BJ (cell line): ENCODE data around the gene GRM8. TPM values are rescaled to one million over a fixed set of nuclear protein-coding genes. Genes with fewer than 3 reads are reported as not detected.
"Not testable (repeated sequence)": the region's sequence is repeated elsewhere in the genome, so short reads cannot be mapped to it uniquely, and the experiment has no call there.

Source experiments
- CTCF ChIA-PET: fragments of 350-600 bp; formaldehyde crosslinking; extraction: SDS; loops from one replicate; lab custom pipeline; 2021; ENCODE audit warnings: antibody characterized with exemption, inconsistent platforms; lab: Yijun Ruan, JAX
- POLR2A ChIA-PET: fragments of 300-600 bp; sonication (Branson Sonifier 250); formaldehyde crosslinking; extraction: SDS; loops from one replicate; lab custom pipeline; 2021; ENCODE audit warnings: antibody characterized with exemption; lab: Charles Lee
- DNase-seq: peaks from one replicate; pipeline ENCODE4 v3.0.0-alpha.2; 2011; ENCODE audit warnings: low read depth
- H3K27me3 ChIP-seq: 2 replicates; pipeline ENCODE4 v1.6.0; 2011; ENCODE audit warnings: low read length; ENCODE audit not compliant: control insufficient read depth, insufficient read depth
- H3K36me3 ChIP-seq: 2 replicates; pipeline ENCODE4 v1.5.1; 2011; ENCODE audit warnings: low read length; ENCODE audit not compliant: control insufficient read depth, insufficient read depth
- H3K4me3 ChIP-seq: 2 replicates; pipeline ENCODE4 v1.5.1; 2011; ENCODE audit warnings: low read depth, mild to moderate bottlenecking, control low read depth, low read length
- polyA plus RNA-seq: library from polyadenylated mRNA; depleted of rRNA; stranded (reverse); fragments of >200 nt; gene quantifications from 2 replicates; pipeline ENCODE4 v1.2.3, GENCODE V29; 2011
- TF ChIP-seq, protein P1 (sequence below): IDR thresholded peaks from 2 replicates; pipeline ENCODE4 v1.5.1; 2011; ENCODE audit warnings: low read depth, mild to moderate bottlenecking, control low read depth, inconsistent platforms, low read length, moderate library complexity; ENCODE audit not compliant: insufficient read depth

GRM8 gene
- polyA plus RNA-seq, 1 experiment, result not detected

DNA sequence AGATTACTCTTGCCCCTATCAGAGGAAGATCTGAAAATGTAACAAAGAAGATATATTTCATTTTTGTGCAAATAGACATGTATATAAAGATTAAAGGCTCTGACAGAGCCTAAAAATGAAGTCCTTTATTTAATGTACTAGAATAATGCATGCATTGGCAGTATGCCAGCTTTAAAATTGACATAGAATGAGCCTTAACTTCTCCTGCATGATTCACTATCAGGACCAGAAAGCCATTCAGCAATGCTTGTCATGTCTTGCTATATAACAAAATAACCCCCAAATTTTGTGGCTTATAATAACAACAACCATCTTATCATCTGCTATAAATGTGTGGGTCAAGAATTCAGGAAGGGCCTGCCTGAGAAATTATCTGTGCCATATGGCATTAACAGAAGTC, 411.9 kb downstream of the GRM8 start:
- no peaks in the 10 kb centered on the region for H3K27me3 ChIP-seq
- no peak for DNase-seq
- ChIA-PET POLR2A (no interaction called here), CTCF (no interaction called here)
- H3K4me3 ChIP-seq, result no peak overlapping the region
- TF ChIP-seq, protein P1, sequence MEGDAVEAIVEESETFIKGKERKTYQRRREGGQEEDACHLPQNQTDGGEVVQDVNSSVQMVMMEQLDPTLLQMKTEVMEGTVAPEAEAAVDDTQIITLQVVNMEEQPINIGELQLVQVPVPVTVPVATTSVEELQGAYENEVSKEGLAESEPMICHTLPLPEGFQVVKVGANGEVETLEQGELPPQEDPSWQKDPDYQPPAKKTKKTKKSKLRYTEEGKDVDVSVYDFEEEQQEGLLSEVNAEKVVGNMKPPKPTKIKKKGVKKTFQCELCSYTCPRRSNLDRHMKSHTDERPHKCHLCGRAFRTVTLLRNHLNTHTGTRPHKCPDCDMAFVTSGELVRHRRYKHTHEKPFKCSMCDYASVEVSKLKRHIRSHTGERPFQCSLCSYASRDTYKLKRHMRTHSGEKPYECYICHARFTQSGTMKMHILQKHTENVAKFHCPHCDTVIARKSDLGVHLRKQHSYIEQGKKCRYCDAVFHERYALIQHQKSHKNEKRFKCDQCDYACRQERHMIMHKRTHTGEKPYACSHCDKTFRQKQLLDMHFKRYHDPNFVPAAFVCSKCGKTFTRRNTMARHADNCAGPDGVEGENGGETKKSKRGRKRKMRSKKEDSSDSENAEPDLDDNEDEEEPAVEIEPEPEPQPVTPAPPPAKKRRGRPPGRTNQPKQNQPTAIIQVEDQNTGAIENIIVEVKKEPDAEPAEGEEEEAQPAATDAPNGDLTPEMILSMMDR, result no peak
- no peaks in the 10 kb centered on the region for H3K36me3 ChIP-seq

DNA sequence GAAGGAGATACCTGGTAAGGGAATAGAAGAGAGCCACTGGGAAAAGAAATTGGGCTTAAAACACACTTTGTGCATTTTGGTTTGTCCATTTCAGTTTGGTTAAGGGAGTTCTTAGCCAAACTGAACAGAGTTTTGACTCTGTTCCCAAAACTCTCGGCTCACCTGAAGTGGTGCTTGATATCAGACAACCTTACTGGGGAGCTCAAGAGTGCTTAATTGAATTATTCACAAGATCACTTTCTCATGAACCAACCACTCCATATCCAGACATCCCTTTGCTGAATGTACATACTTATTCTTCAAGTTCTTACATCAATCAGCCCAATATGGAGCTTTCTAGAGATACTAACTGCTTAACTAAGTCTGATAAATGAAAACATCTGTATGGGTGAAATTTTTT, 413.1 kb downstream of the GRM8 start:
- TF ChIP-seq, protein P1, result no peak

DNA sequence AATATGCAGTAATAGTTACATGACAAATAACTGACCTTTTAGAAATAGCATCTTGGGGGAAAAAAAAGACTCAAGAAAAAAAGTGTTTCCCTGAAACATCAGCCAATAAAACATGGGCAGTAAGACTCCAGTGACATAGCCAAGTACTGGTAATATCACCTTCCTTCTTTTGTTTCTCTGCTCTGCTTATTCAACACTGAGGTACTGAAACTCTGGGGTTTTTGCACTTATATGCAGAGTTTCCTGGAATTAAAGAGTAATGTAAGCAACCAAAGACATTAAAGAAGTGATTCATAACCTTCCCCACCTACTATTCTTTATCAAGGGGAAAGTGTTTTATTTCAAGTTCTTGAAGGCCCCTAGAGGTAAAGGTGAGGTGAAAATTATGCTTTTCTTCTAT, 414.5 kb downstream of the GRM8 start:
- ChIA-PET POLR2A (no interaction called here), CTCF (no interaction called here)
- TF ChIP-seq, protein P1, result no peak
- DNase-seq, result no peak
- H3K27me3 ChIP-seq, result no peaks in the 10 kb centered on the region
- H3K4me3 ChIP-seq, result no peak overlapping the region
- H3K36me3 ChIP-seq, result no peaks in the 10 kb centered on the region

More for the DNA sequence above, 413.1 kb downstream of the GRM8 start:
- H3K4me3 ChIP-seq, result no peak overlapping the region
- H3K27me3 ChIP-seq, result no peaks in the 10 kb centered on the region
- CTCF ChIA-PET, result no interaction called here
- H3K36me3 ChIP-seq, result no peaks in the 10 kb centered on the region
- DNase-seq, result no peak
- POLR2A ChIA-PET, result no interaction called here

DNA sequence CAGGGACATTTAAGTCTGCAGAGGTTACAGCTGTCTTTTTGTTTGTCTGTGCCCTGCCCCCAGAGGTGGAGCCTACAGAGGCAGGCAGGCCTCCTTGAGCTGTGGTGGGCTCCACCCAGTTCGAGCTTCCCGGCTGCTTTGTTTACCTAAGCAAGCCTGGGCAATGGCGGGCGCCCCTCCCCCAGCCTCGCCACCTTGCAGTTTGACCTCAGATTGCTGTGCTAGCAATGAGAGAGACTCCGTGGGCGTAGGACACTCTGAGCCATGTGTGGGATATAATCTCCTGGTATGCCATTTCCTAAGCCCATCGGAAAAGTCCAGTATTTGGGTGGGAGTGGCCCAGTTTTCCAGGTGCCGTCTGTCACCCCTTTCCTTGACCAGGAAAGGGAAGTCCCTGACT, 421.5 kb downstream of the GRM8 start:
- CTCF ChIA-PET, H3K4me3 ChIP-seq, POLR2A ChIA-PET: not testable (repeated sequence)

DNA sequence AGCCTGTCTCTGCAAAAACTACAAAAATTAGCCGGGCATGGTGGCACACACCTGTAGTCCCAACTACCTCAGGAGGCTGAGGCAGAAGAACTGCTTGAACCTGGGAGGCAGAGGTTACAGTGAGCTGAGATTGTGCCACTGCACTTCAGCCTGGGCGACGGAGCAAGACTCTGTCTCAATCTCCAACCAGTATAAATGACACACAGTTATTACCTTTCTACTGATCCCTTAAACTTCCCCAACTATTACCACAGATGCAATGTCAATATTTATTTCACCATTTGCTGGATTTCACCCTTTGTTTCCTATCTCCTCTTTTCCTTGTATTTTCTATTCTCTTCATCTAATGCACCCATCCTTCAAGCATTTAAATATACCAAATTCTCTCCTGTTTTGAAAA, 431.8 kb downstream of the GRM8 start:
- Histone ChIP-seq H3K36me3 (no peaks in the 10 kb centered on the region), H3K4me3 (no peak overlapping the region), H3K27me3 (no peaks in the 10 kb centered on the region)
- CTCF ChIA-PET, result no interaction called here
- TF ChIP-seq, protein P1, result no peak
- no peak for DNase-seq
- POLR2A ChIA-PET, result no interaction called here

More for the DNA sequence above, 421.5 kb downstream of the GRM8 start:
- not testable (repeated sequence) for H3K36me3 ChIP-seq, DNase-seq, H3K27me3 ChIP-seq

DNA sequence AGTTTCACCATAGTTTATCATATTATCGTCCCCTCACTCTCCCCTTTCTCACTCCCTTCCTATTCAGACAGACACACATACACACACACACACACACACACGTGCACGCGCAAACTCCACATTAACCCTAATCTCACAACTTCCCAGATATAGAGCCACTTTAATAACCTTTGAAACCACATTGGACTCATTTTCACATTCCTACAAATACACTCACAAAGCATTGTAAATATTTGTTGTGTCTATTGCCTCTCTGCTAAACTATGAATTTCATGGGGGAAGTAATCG, 433.6 kb downstream of the GRM8 start:
- TF ChIP-seq, protein P1, result no peak
- CTCF ChIA-PET, result no interaction called here
- Histone ChIP-seq H3K4me3 (no peak overlapping the region), H3K27me3 (no peaks in the 10 kb centered on the region), H3K36me3 (no peaks in the 10 kb centered on the region)
- DNase-seq, result no peak
- POLR2A ChIA-PET, result no interaction called here
